Activated CD4-positive, alpha-beta T cell treated with anti-CD3 and anti-CD28 coated beads for 4 hours (primary cell): ENCODE measurements around the gene ZNF354C.

Experiments
- DNase-seq, 2 donors: peaks; one replicate each; pipeline ENCODE4 v3.0.0-alpha.2; 2020

The ZNF354C gene

GRCh38 chr5:179128976-179129375, 68.8 kb downstream of the ZNF354C start:
- DNase-seq = no peak

DNA sequence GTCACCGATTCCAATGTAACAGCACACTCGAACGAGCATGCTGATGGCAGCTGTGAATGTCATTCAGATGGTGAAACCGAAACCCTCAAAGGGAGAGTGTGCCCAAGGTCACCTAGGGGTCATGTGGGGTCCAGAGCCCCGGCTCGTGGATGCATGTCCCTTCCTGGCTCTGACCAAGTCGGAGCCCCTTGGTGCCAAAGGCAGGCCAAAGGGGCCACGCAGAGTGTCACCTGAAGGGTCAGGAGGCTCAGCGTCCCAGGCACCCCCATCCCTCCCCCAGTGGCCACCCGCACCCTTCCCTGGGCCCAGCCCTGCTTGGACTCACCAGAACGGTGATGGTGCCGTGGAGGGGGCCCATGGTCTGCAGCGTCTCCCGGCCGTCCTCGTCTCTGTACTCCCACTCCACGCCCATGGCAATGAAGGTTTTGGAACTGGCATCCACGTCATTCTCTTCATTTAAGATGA, 69.5 kb downstream of the ZNF354C start:
- no peak for DNase-seq

GRCh38 chr5:179130101-179130681, 70.0 kb downstream of the ZNF354C start:
- DNase-seq = no peak

DNA sequence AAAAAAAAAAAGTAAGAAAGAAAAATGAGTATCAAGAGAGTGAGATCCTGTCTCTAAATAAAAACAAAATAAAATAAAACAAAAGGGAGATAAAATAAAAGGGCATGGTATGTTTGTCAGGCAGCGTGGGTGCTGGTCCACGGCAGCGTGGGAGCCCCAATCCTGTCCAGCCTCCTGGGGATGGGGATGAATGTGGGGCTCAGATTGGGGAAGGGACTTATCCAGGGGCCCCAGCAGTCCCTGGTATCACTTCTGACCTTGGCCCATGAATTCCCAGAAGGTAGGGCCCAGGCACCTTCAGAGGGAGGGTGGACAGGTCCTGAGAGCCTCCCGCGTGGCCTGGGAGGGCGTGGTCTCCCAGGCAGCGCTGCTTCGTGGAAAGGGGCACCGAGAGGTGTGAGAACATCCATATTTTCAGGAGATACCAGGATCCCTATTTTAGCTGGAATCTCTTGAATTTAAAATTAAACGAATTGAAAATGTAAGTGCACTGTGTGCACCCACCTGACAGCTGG, 71.2 kb downstream of the ZNF354C start:
- no peak for DNase-seq

- no peak for DNase-seq
Observed at GRCh38 chr5:179131886-179132585, 71.9 kb downstream of the ZNF354C start.

GRCh38 chr5:179132586-179133355, 72.6 kb downstream of the ZNF354C start:
- no peak for DNase-seq
